GM12865 (cell line): Measurements from ENCODE around the gene GPR61.

ENCODE experiments used
- DNase-seq: peaks from one replicate; pipeline ENCODE4 v3.0.0; 2010; ENCODE audit warnings: low read depth
- H3K4me3 ChIP-seq: 2 replicates; pipeline ENCODE4 v1.5.1; 2011; ENCODE audit warnings: mild to moderate bottlenecking, low read depth, low read length, control low read depth
- TF ChIP-seq, protein P1 (sequence below): IDR thresholded peaks from 2 replicates; pipeline ENCODE4 v1.5.1; 2011; ENCODE audit warnings: low read length, control low read depth, low read depth, inconsistent platforms; ENCODE audit not compliant: insufficient read depth; ENCODE audit errors: missing control alignments

The GPR61 gene, protein sequence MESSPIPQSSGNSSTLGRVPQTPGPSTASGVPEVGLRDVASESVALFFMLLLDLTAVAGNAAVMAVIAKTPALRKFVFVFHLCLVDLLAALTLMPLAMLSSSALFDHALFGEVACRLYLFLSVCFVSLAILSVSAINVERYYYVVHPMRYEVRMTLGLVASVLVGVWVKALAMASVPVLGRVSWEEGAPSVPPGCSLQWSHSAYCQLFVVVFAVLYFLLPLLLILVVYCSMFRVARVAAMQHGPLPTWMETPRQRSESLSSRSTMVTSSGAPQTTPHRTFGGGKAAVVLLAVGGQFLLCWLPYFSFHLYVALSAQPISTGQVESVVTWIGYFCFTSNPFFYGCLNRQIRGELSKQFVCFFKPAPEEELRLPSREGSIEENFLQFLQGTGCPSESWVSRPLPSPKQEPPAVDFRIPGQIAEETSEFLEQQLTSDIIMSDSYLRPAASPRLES

DNA sequence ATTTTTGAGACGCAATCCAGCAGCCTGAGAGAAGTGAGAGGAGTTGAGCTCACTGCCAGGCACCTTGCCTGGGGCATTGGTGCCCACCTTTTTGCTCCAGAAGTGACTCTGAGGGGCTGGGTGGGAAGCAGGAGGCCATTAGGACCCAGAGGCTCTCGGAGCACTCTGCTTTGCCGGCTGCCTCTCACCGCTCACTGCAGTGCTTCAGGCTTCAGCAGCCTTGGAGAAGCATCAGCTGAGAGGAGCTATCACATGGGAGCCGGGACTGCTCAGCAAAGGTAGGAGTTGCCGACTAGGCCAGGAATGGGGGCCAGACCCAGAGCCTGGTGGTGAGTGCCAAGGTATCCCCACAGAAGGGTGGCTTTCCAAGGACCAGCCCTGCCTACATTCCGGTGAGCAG is at the start of gene GPR61:
TSS of gene GPR61 (plus strand) at position 197 of the 400 bp plus-strand sequence. CDS start 3,151 bp downstream, outside the sequence.
- DNase-seq: no peak
- TF ChIP-seq, protein P1, sequence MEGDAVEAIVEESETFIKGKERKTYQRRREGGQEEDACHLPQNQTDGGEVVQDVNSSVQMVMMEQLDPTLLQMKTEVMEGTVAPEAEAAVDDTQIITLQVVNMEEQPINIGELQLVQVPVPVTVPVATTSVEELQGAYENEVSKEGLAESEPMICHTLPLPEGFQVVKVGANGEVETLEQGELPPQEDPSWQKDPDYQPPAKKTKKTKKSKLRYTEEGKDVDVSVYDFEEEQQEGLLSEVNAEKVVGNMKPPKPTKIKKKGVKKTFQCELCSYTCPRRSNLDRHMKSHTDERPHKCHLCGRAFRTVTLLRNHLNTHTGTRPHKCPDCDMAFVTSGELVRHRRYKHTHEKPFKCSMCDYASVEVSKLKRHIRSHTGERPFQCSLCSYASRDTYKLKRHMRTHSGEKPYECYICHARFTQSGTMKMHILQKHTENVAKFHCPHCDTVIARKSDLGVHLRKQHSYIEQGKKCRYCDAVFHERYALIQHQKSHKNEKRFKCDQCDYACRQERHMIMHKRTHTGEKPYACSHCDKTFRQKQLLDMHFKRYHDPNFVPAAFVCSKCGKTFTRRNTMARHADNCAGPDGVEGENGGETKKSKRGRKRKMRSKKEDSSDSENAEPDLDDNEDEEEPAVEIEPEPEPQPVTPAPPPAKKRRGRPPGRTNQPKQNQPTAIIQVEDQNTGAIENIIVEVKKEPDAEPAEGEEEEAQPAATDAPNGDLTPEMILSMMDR: no peak

DNA sequence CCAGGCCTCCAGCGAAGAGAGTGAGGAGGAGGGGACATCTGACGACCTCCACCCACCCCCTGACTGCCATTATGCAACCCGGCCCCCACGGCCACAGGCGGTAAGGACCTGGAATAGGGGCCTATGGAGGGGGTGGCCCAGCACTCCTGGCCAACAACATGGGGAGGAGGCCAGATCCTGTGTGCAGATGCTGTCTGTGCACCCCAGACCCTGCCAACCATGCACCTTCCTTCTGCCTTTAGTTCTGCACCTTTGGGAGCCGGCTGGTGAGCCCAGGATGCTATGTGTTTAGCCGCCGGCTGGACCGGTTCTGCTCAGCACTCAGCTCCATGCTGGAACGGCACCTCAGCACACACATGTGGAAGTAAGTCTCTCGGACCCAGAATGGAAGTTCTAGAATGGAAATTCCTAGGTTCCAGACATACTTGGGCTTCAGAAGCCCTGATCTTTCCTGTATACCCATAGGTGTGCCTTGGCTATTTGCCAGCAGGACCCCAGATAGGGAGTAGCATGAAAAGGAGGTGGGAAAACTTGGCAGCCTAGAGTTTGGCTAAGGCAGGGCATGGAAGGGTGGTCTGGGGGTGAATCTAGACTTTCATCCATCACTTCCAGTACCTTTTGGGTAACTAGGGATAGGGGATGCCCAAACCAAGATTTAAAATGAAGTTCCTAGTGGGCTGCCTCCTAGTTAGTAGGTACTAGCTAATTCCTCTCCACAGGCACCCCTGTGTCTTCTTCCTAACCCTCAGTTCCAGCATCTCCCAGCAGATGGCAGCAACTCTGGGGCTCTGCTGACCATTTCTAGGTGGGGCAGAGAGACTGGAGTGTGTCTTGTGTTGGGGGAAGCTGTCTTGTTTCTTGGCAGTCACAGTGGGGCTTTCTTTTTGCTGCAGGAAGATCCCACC is 49.4 kb upstream of the GPR61 start:
- H3K4me3 ChIP-seq: no peak overlapping the region

More for the DNA sequence above, at the start of gene GPR61:
- H3K4me3 ChIP-seq: no peak within 1 kb of the TSS

DNA sequence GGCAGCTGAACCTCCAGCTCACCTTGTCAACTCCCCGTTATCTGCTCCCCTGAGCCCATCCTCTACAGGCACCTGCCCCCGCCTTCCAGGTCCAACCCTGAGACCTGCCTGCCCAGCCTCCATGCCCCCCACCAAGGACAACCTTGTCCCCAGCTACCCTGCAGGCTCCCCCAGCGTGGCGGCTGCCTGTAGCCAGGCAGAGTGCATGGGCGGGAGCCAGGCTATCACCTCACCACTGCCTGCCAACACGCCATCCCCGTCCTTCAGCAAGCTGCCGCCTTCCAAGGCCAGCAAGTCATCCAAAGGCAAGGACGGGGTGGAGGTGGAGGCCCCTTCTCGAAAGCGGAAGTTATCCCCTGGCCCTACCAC is 48.8 kb upstream of the GPR61 start:
- H3K4me3 ChIP-seq: no peak overlapping the region
- TF ChIP-seq, protein P1: no peak
- DNase-seq: no peak

More for the DNA sequence above, 49.4 kb upstream of the GPR61 start:
- TF ChIP-seq, protein P1: peak; percentile 83
- peak; percentile 74 for DNase-seq

DNA sequence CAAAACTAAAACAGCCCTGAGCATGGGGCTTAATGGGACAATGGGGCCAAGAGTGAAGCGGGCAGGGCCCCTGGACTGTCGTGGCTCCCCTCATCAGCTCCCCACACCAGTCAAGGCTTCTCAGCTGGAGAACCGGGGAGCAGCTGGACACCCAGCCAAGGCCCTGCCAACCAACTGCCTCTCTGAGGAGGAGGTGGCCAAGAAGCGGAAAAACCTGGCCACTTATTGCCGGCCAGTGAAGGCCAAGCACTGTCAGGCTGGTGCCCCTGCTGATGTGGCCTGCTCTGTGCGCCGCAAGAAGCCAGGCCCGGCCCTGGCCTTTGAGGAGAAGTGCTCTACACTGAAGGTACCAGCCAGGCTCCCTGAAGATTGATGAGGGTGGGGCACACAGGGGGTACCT is 48.3 kb upstream of the GPR61 start:
- H3K4me3 ChIP-seq: no peak overlapping the region
- DNase-seq: no peak
- TF ChIP-seq, protein P1: no peak

DNA sequence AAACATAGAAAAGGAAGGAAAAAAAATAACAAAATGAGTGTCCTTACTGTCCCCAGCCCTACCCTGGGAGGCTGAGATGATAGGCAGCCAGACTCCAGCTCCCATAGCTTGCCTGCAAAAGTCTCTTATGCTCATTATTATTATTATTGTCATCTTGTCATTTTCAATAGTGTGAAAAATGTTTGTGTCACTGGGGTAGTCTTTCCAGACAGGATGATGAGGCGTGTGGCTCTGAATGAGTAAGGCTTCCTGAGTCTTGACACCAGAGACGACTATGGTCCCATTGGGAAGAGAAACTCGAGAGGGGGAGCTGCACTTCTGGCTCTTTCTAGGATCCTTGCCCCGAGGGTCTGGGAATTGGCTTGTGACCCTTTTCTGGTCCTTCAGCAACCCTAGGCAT is 46.9 kb upstream of the GPR61 start:
- no peak for DNase-seq
- TF ChIP-seq, protein P1: no peak
- H3K4me3 ChIP-seq: no peak overlapping the region

DNA sequence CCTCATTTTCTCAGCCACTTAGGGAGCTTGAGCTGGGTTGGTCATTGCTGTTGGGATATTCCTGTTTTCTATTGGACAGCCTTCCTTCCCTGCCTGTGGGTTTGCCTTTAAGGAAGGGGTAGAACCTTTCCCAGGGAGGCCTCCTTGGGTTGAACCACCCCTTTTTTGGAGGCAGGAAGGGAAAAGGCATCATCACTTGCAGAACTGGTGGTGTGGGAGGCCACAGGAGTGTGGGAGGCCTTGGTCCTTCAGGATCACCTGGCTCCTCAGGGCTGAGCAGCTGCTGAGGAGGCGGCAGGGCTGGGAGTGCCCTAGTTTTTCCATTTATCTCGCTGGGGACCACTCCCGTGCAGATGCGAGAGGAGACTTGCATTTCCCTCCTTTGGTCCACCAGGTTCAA is 46.4 kb upstream of the GPR61 start:
- no peak overlapping the region for H3K4me3 ChIP-seq
- DNase-seq: no peak
- TF ChIP-seq, protein P1: no peak
